Measurements from ENCODE around the gene KLHL29. TPM values are rescaled to one million over a fixed set of nuclear protein-coding genes. Genes with fewer than 3 reads are reported as not detected.

Gene KLHL29
- polyA plus RNA-seq, 1 of the 3 experiments (the other 2 are of a cell fraction): 4.6 TPM

DNA sequence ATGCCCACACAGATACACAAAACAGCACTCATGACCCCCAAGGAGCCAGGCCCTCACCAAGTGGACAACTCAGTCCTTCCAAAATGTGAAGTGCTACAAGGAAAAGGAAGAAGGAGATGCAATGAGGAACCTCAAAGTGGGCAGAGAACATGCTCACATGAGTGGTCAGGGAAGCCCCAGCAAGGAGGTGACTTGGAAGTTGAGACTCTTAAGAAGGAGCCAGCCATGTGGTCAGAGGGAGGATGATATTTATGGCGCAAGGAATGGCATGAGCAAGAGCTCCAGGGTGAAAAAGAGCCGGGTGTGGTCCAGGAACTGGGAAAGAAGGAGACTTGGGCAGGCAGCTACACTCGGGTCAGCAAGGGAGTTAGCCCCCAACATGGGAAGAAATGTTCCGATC, 30.0 kb upstream of the KLHL29 start:
- no peaks in the 10 kb centered on the region for H3K79me2 ChIP-seq (ENCODE audit: insufficient read depth)
- no peak overlapping the region for H3K4me3 ChIP-seq (ENCODE audit: low read depth in 2 of 2, low read length in 1 of 2)
- no peaks in the 10 kb centered on the region for H3K9me2 ChIP-seq
- H3K27ac ChIP-seq (ENCODE audit: low read depth in 2 of 2, low read length in 1 of 2): no peak overlapping the region
- no peak for TF ChIP-seq TCF12 (IDR thresholded peaks at IDR 0.05)
- TF ChIP-seq, protein P1, sequence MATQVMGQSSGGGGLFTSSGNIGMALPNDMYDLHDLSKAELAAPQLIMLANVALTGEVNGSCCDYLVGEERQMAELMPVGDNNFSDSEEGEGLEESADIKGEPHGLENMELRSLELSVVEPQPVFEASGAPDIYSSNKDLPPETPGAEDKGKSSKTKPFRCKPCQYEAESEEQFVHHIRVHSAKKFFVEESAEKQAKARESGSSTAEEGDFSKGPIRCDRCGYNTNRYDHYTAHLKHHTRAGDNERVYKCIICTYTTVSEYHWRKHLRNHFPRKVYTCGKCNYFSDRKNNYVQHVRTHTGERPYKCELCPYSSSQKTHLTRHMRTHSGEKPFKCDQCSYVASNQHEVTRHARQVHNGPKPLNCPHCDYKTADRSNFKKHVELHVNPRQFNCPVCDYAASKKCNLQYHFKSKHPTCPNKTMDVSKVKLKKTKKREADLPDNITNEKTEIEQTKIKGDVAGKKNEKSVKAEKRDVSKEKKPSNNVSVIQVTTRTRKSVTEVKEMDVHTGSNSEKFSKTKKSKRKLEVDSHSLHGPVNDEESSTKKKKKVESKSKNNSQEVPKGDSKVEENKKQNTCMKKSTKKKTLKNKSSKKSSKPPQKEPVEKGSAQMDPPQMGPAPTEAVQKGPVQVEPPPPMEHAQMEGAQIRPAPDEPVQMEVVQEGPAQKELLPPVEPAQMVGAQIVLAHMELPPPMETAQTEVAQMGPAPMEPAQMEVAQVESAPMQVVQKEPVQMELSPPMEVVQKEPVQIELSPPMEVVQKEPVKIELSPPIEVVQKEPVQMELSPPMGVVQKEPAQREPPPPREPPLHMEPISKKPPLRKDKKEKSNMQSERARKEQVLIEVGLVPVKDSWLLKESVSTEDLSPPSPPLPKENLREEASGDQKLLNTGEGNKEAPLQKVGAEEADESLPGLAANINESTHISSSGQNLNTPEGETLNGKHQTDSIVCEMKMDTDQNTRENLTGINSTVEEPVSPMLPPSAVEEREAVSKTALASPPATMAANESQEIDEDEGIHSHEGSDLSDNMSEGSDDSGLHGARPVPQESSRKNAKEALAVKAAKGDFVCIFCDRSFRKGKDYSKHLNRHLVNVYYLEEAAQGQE (IDR thresholded peaks at IDR 0.05; ENCODE audit: low read depth, low read length): no peak
- H3F3A ChIP-seq (replicated peaks; ENCODE audit: insufficient read depth): no peaks in the 10 kb centered on the region
- H3K27me3 ChIP-seq (ENCODE audit: insufficient read depth): no peaks in the 10 kb centered on the region
- no peaks in the 10 kb centered on the region for H3K36me3 ChIP-seq (replicated peaks in 1 of 2; ENCODE audit: control insufficient read depth in 1 of 2, insufficient read depth in 2 of 2, low read length in 1 of 2)
- DNase-seq: no peak
- H3K9me3 ChIP-seq: no peaks in the 10 kb centered on the region
- 41% methylated on average over 4 of the region's 4 CpGs for WGBS (ENCODE audit: low lambda C conversion rate)
- CTCF ChIA-PET: interaction anchor here (2.5 kb wide), 1 partner anchor 8 kb away, joined by 13 read pairs; no protein-coding TSS in a partner anchor
- no peak overlapping the region for H2AFZ ChIP-seq (ENCODE audit: low read depth)
- H3K9ac ChIP-seq: no peak overlapping the region
- POLR2A ChIA-PET: no interaction called here
- H3K4me1 ChIP-seq (ENCODE audit: control insufficient read depth in 1 of 2, insufficient read depth in 2 of 2, low read depth in 1 of 2, low read length in 1 of 2): peaks cover 4 to 21% of the 10 kb centered on the region in 2 experiments; a peak in 2 of 4 replicates
- no peak overlapping the region for H3K4me2 ChIP-seq
- H4K20me1 ChIP-seq (ENCODE audit: insufficient read depth): no peaks in the 10 kb centered on the region

DNA sequence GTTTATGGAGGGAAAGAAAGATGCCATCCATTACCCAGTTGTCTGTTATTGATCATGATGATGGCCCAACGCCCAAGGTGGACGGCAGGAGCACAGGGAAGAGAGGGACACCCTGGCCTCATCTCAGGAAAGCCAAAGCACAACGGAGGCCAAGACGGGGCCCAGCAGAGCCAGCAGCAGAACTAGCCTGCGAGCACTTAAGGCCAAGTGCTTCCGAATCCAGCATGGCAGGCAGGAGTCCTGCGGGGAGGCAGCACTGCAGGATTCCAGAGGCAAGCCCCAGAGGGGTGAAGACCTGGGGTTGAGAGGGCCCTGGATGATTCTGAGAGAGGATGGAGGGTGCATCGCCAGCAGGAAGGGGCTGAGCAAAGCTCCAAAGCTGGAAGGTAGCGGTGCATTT, 28.3 kb upstream of the KLHL29 start:
- H4K20me1 ChIP-seq (ENCODE audit: insufficient read depth): no peaks in the 10 kb centered on the region
- H3K79me2 ChIP-seq (ENCODE audit: insufficient read depth): no peaks in the 10 kb centered on the region
- H3K4me1 ChIP-seq (ENCODE audit: control insufficient read depth in 1 of 2, insufficient read depth in 2 of 2, low read depth in 1 of 2, low read length in 1 of 2): peaks cover 0 to 4% of the 10 kb centered on the region in 2 experiments; a peak in 1 of 4 replicates
- no peaks in the 10 kb centered on the region for H3F3A ChIP-seq (replicated peaks; ENCODE audit: insufficient read depth)
- H3K4me2 ChIP-seq: no peak overlapping the region
- H3K27me3 ChIP-seq (ENCODE audit: insufficient read depth): no peaks in the 10 kb centered on the region
- DNase-seq: no peak
- ChIA-PET CTCF (no interaction called here), POLR2A (no interaction called here)
- TF ChIP-seq, protein P2, sequence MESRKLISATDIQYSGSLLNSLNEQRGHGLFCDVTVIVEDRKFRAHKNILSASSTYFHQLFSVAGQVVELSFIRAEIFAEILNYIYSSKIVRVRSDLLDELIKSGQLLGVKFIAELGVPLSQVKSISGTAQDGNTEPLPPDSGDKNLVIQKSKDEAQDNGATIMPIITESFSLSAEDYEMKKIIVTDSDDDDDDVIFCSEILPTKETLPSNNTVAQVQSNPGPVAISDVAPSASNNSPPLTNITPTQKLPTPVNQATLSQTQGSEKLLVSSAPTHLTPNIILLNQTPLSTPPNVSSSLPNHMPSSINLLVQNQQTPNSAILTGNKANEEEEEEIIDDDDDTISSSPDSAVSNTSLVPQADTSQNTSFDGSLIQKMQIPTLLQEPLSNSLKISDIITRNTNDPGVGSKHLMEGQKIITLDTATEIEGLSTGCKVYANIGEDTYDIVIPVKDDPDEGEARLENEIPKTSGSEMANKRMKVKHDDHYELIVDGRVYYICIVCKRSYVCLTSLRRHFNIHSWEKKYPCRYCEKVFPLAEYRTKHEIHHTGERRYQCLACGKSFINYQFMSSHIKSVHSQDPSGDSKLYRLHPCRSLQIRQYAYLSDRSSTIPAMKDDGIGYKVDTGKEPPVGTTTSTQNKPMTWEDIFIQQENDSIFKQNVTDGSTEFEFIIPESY (IDR thresholded peaks at IDR 0.05; ENCODE audit: borderline replicate concordance, low read depth): no peak
- no peak for TF ChIP-seq GABPA (IDR thresholded peaks at IDR 0.05; ENCODE audit: low read depth)
- no peak for TF ChIP-seq RFX5 (IDR thresholded peaks at IDR 0.05; ENCODE audit: low read length)
- TF ChIP-seq SMC3 (IDR thresholded peaks at IDR 0.05; ENCODE audit: low read depth, low read length): no peak
- TF ChIP-seq TAF1 (IDR thresholded peaks at IDR 0.05; ENCODE audit: borderline replicate concordance, low read depth, low read length): no peak
- TF ChIP-seq YY1 (IDR thresholded peaks at IDR 0.05; ENCODE audit: low read depth): no peak
- no peak for TF ChIP-seq RCOR1 (IDR thresholded peaks at IDR 0.05; ENCODE audit: low read length)
- TF ChIP-seq MEF2A (IDR thresholded peaks at IDR 0.05; ENCODE audit: borderline replicate concordance, low read depth): no peak
- no peak overlapping the region for H3K9ac ChIP-seq
- no peak overlapping the region for H3K27ac ChIP-seq (ENCODE audit: low read depth in 2 of 2, low read length in 1 of 2)
- no peaks in the 10 kb centered on the region for H3K9me3 ChIP-seq
- WGBS (ENCODE audit: low lambda C conversion rate): 59% methylated on average over 9 of the region's 9 CpGs
- H3K9me2 ChIP-seq: no peaks in the 10 kb centered on the region
- no peaks in the 10 kb centered on the region for H3K36me3 ChIP-seq (replicated peaks in 1 of 2; ENCODE audit: control insufficient read depth in 1 of 2, insufficient read depth in 2 of 2, low read length in 1 of 2)
- H3K4me3 ChIP-seq (ENCODE audit: low read depth in 2 of 2, low read length in 1 of 2): no peak overlapping the region
- no peak overlapping the region for H2AFZ ChIP-seq (ENCODE audit: low read depth)

Measured in SK-N-SH (cell line).